ENCODE measurements around the gene LPAR4. TPM values are rescaled to one million over a fixed set of nuclear protein-coding genes. Genes with fewer than 3 reads are reported as not detected.

Gene LPAR4, protein sequence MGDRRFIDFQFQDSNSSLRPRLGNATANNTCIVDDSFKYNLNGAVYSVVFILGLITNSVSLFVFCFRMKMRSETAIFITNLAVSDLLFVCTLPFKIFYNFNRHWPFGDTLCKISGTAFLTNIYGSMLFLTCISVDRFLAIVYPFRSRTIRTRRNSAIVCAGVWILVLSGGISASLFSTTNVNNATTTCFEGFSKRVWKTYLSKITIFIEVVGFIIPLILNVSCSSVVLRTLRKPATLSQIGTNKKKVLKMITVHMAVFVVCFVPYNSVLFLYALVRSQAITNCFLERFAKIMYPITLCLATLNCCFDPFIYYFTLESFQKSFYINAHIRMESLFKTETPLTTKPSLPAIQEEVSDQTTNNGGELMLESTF
- total RNA-seq, result under 1 TPM in 7 of 10 donors, not detected in 3; 0.13 to 0.49 (median 0.21) TPM
- under 1 TPM; 0.09 to 0.44 TPM for polyA plus RNA-seq
- long read RNA-seq, donor 1, result 0 reads
- long read RNA-seq, donor 2, result 0 reads
- long read RNA-seq, donor 3, result 0 reads

DNA sequence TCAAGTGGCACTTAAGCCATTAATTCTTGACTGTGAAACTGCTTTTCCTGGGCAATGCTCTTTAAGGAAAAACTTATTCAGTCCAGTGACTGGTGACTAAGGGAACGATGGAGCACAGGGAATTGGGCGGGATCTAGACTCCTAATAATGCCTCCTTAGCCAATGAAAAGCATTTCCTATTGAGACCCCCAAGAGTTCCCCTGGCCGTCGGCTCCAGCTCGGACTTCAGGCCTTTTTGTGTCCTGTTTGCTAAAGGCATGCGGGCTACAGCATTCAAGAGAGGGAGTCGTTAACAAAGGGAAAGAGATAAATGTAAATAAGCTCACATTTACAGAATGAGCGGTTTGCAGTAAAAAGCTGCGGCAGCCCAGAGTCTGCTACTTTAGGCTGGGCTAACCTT is at the start of gene LPAR4:
Gene LPAR4, plus strand, starts transcription at position 232 of the 400 bp plus-strand sequence. CDS start 7,150 bp downstream, outside the sequence.
- Histone ChIP-seq H3K4me1 (no peaks in the 10 kb centered on the region), H3K27ac (no peak within 1 kb of the TSS), H3K36me3 (no peaks in the 10 kb centered on the region), H3K4me3 (peak within 1 kb of the TSS in 6 of 10 donors; percentile 32 to 45 (median 42)), H3K9me3 (no peaks in the 10 kb centered on the region), H3K27me3 (peaks cover 0 to 9% (median 0%) of the 10 kb centered on the region in 7 donors)
- ATAC-seq (peak in 2 of 8 donors; percentile 46 to 51), DNase-seq (no peak)
- 7 to 10% methylated on average over 9 of the region's 9 CpGs for WGBS, 2 donors
- intact Hi-C loops (cut with DNase I), result no loop called here
- TF ChIP-seq, protein P1, sequence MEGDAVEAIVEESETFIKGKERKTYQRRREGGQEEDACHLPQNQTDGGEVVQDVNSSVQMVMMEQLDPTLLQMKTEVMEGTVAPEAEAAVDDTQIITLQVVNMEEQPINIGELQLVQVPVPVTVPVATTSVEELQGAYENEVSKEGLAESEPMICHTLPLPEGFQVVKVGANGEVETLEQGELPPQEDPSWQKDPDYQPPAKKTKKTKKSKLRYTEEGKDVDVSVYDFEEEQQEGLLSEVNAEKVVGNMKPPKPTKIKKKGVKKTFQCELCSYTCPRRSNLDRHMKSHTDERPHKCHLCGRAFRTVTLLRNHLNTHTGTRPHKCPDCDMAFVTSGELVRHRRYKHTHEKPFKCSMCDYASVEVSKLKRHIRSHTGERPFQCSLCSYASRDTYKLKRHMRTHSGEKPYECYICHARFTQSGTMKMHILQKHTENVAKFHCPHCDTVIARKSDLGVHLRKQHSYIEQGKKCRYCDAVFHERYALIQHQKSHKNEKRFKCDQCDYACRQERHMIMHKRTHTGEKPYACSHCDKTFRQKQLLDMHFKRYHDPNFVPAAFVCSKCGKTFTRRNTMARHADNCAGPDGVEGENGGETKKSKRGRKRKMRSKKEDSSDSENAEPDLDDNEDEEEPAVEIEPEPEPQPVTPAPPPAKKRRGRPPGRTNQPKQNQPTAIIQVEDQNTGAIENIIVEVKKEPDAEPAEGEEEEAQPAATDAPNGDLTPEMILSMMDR (IDR thresholded peaks at IDR 0.05), result no peak

DNA sequence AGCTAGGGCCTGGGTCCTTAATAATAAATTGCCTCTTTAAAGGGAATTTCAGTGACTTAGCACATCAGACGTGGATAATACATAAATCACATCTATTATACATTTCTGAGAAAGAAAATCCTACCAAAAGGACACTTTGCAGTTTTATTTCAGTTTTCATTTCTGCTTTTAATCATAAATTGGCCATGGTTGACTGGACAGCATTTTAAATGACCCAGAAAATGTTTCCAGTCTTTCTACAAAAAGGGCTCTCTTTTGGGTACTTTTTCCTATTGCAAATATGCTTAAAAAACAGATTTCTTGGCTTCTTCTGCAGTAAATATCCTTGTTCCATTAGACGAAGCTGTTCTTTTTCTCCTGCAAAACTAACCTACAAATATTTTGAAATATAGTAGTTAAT is 41.4 kb upstream of the LPAR4 start:
- no peak for ATAC-seq
- 29 to 38% methylated on average over 2 of the region's 2 CpGs for WGBS, 2 donors

DNA sequence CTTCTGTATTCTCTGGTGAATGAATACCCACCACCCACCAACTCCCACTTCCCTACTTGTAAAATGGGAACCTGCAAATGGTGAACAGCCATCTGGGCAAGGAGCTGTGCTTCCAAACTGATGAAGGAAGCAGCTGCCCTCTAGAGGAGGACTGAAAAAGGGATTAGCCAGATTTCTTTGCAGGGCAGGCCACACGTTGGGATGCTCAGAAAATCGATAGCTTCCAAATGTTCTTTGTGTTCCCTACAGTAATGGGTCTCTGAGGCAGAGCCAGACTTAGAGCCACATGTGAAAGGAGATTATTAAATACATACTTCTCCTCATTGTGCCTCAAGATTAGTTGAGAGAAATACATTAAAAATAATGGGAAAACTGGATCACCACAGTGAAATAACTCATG is 39.3 kb upstream of the LPAR4 start:
- Histone ChIP-seq H3K36me3 (no peaks in the 10 kb centered on the region), H3K4me1 (no peaks in the 10 kb centered on the region), H3K4me3 (no peak overlapping the region), H3K27ac (peak overlapping the region in 1 of 10 donors; percentile 48), H3K9me3 (no peaks in the 10 kb centered on the region), H3K27me3 (peaks cover 0 to 5% (median 0%) of the 10 kb centered on the region in 7 donors)
- intact Hi-C loops (cut with DNase I), result no loop called here
- no peak for DNase-seq
- no peak for ATAC-seq
- WGBS, 2 donors, result 23 to 33% methylated on average over 2 of the region's 2 CpGs
- TF ChIP-seq, protein P1 (IDR thresholded peaks at IDR 0.05), result peak in 5 of 9 donors; percentile 6 to 45 (median 26)

More for the DNA sequence above, 41.4 kb upstream of the LPAR4 start:
- intact Hi-C loops (cut with DNase I), result no loop called here
- DNase-seq, result no peak
- no peaks in the 10 kb centered on the region for H3K4me1 ChIP-seq
- peaks cover 0 to 5% (median 0%) of the 10 kb centered on the region in 7 donors for H3K27me3 ChIP-seq
- H3K4me3 ChIP-seq, result no peak overlapping the region
- TF ChIP-seq, protein P1 (IDR thresholded peaks at IDR 0.05), result no peak
- H3K36me3 ChIP-seq, result no peaks in the 10 kb centered on the region
- no peak overlapping the region for H3K27ac ChIP-seq
- H3K9me3 ChIP-seq, result no peaks in the 10 kb centered on the region

DNA sequence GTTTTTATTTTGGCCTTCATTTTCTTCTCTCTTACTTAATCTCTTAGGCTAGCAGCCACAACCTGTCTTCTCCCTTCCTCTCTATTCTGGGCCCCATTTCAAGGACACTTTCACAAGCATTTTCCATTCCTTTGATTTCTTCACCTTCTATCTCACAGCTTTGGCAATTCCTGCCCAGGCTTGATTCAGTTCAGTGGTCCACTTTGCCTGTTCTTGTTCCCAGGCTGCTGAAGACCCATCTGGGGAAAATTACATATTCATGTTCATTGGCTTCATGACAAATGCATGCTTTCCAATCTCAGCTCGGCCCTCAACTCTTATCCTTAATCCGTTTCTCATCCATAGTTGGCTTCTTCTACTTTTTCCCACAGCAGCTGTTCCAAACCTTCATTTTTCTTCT is 38.7 kb upstream of the LPAR4 start:
- Histone ChIP-seq H3K27ac (peak overlapping the region in 1 of 10 donors; percentile 48), H3K9me3 (no peaks in the 10 kb centered on the region), H3K27me3 (peaks cover 0 to 5% (median 0%) of the 10 kb centered on the region in 7 donors), H3K36me3 (no peaks in the 10 kb centered on the region), H3K4me3 (no peak overlapping the region), H3K4me1 (no peaks in the 10 kb centered on the region)
- intact Hi-C loops (cut with DNase I), result no loop called here
- TF ChIP-seq, protein P1 (IDR thresholded peaks at IDR 0.05), result no peak
- no peak for DNase-seq
- 59 to 67% methylated on average over 2 of the region's 2 CpGs for WGBS, 2 donors
- ATAC-seq, result peak in 2 of 8 donors; percentile 17 to 22

Measured in heart right ventricle (tissue), 16 donors.